GM19025 (cell line): ENCODE data around the gene GATD1.

Experiments used
- ATAC-seq: cut with Tn5 transposase; IDR thresholded peaks from one replicate; pipeline ENCODE4 v1.9.1; 2021; ENCODE audit warnings: mild to moderate bottlenecking, low read depth, moderate library complexity; ENCODE audit not compliant: unreplicated experiment

Gene GATD1

GRCh38 chr11:813072-813455, 35.8 kb upstream of the GATD1 start:
- ATAC-seq: no peak

DNA sequence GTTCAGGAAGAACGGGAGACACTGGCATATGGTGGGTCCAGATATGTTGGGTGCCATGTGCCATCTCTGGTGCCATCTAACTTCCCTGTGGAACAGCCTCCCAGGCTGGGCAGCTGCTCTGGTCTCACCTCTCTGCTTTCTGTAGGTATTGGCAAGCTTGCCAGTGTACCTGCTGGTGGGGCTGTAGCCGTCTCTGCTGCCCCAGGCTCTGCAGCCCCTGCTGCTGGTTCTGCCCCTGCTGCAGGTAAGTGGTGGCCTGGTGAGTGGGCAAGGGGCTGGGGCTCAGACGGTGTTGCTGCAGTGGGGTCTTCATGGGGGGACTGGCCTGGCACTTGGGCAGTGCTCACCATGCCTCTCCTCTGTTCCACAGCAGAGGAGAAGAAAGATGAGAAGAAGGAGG, 35.1 kb upstream of the GATD1 start:
- no peak for ATAC-seq

DNA sequence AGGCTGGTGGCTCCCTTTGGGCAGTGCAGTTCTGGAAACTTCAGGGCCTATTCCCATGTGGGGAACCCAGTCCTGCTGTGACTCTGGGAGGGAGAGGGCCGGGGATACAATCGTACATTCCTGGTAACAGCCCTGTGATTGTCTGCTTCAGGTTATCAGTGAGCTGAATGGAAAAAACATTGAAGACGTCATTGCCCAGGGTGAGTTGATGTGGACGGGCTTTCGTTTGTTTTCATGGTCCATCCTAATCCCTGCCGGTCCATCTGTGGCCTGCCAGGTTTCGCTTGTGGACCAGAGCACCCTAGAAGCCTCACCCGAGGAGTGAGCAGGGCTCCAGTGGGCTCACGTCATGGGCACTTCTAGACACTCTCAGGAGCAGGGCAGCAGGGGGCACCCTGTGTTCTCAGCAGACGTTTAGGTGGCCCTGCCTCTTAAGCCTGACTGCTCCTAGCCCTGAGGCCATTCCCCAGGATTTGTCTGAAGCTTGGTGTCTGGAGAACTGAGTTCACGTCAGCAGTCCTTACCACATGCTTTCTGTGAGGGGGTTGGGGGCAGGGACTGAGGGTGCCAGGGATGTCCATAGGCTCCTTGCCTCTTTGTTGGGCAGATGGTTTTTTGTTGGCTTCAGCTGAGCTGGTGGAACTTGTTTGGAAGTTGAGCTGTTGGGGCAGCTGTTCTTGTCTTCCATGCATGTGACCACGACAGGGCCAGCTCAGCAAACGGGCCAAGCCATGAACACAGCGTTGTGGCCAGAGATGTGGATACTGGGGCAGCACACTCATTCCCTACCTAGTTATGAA, 34.4 kb upstream of the GATD1 start:
- no peak for ATAC-seq

GRCh38 chr11:810040-810567, 32.8 kb upstream of the GATD1 start:
- peak; percentile 6 for ATAC-seq

DNA sequence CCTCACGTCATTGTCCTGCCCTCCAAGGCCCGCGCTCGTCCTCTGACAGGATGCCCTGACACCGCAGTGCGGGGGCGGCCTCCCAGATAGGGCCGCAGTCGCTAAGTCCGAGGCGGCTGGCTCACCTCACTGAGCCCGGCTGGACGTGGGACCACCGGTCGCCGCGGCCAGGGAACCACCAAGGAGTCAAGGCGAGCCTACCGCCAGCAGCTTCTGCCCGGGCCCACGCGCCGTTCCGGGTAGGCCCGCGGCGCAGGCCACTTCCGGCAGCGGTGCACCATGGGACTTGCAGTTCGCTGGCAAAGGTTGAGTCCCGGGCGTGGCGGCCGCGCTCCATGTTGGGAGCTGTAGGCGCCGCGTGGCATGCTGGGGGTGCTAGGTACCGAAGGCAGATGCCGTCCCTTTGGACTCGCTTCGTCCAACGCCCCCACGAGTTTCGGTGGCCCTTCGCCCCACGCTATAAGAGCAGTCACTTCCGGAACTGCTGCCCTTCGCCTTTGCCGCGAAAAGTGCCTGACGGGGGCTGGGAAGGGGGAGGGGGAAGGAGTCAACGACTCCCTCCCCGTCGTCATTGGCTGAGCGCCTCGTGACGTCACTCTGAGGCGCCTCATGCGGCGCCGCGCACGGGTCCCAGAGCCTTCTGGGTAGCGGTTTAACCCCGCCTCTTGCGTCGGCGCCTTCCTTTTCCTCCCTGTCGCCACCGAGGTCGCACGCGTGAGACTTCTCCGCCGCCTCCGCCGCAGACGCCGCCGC, 32.2 kb upstream of the GATD1 start, which contains the start of gene RPLP2:
Gene RPLP2 (plus strand): TSS at position 681 of the 753 bp plus-strand sequence. CDS start 268 bp downstream, outside the sequence.
- peak; percentile 66 for ATAC-seq

DNA sequence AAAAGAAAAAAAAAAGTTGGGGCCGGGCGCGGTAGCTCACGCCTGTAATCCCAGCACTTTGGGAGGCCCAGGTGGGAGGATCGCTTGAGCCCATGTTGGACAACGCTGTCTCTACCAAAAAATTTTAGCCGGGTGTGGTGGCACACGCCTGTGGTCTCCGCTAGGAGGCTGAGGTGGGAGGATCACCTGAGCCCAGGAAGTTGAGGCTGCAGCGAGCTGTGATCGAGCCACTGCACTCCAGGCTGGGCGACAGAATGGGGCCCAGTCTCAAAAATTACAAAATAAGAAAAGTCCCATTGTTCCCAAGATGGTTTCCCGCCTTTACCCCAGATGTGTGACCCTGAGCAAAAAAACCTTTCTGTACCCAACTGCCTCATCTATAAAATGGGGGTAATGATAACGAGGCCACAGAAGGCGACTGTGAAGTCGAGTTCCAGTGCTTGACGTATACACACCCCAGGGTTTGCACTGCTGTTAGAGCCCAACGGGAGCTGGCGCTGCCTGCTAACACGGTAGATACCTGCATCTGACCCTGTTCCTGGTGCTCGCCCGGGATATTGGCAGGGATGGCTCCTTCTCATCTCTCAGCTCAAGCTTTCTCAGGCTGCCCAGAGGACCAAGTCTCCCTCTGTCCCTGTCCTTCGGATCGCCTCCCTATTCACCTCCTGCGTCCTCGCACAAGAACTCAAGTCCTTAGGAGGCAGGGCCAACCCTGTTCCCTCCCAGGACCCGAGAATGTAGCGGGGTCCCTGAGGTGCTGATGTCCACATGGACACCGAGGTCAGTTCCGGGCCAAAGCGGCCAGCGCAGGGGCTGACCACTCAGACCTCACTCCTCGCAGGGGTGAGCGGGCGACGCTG, 31.4 kb upstream of the GATD1 start:
- no peak for ATAC-seq

- no peak for ATAC-seq
Observed at GRCh38 chr11:804599-804964, 27.3 kb upstream of the GATD1 start.

DNA sequence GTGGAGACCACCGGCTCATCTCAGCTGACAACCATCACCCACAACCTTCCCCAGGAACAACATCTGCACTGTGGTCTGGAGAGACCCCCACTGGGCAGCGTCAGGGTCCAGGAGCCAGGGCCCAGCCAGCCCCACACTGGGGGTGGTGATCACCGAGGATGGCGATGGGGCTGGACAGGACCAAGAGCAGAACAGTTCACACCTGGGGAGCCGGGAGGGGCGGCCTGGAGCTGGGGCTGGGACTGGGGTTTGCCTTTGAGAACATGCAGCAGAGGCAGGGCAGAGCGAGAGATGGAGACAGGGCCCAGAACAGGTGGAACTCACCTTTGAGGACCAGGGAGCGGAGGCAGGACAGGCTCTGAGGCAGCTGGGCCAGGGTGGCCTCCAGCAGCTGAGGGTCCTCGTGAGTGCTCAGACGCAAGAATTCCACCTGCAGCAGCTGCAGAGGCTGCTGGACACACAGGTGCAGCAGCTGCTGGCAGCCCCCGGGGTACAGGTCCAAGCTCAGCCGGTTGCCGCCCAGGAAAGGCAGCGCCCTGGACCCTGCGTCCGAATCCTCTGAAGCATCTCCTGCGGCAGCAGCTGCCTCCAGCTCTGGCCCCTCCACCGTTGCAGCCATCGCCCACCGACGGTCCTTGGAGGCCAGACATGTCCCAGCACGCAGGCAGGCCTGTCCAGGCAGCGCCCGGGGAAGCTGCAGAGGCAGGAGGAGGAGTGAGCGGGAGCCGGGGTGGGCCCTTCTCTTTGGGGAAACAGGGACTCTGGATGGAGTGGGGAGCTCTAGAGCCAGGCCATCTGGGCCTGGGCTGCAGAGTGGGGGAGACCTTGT, 26.7 kb upstream of the GATD1 start:
- no peak for ATAC-seq

- ATAC-seq: no peak
Observed at GRCh38 chr11:803467-803742, 26.1 kb upstream of the GATD1 start.

- no peak for ATAC-seq
Observed at GRCh38 chr11:802693-803466, 25.6 kb upstream of the GATD1 start.

DNA sequence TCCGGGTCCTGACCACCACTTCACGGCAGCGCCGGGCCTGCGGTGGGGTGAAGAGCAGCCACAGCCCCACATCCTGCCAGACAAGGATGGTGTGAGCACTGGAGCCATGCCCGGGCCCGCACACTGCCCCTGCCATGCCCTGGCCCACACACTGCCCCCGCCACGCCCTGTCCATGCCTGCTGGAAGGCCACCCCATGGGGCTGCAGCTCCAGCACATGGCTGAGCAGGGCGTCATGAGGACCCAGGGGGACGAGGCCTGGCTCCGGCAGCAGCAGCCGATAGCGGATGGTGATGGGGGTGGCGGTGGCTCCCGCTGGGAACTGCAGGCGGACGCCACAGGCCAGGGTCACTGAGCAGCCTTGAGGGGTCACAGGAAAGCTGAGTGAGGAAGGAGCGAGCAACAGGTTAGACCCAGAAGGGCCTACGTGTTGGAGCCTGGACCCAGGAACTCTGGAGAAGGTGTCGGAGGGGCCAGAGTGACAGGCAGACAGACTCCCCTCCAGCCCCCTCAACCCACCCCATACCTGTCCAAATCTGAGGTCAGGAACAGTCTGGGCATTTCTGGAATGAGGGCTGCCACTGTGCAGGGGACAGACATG, 24.8 kb upstream of the GATD1 start:
- ATAC-seq: no peak

DNA sequence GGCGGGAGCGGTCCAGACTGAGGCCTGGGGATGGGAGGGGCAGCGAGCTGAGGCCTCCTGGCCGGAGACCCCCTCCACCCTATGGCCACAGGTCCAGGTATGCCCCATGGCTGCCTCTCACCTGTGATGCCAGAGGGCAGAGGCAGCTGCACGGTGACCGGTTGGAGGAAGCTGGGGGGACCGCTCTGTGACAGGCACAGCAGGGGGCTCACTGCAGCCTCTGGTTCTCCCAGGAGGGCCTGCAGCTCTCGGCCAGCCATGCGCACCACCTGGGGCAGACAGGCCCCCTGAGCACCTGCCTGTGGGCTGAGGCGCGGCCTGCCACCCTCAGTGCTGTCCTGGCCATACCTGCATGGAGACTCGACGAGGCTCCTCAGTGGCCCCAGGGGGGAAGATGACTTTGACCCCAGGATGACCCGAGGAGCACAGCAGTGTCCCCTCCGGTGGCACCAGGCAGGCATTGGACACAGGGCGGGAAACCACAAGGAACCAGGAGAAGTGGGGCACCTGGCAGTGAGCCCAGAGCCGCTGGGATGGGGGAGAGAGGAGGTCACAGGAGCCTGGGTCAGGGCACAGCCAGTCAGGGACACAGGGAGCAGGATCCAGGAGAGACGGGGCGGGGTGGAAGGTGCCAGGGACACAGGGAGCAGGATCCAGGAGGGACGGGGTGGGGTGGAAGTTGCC, 24.0 kb upstream of the GATD1 start:
- ATAC-seq: no peak

GRCh38 chr11:800473-800872, 23.2 kb upstream of the GATD1 start:
- ATAC-seq: no peak

- no peak for ATAC-seq
Observed at GRCh38 chr11:799641-800316, 22.5 kb upstream of the GATD1 start.

DNA sequence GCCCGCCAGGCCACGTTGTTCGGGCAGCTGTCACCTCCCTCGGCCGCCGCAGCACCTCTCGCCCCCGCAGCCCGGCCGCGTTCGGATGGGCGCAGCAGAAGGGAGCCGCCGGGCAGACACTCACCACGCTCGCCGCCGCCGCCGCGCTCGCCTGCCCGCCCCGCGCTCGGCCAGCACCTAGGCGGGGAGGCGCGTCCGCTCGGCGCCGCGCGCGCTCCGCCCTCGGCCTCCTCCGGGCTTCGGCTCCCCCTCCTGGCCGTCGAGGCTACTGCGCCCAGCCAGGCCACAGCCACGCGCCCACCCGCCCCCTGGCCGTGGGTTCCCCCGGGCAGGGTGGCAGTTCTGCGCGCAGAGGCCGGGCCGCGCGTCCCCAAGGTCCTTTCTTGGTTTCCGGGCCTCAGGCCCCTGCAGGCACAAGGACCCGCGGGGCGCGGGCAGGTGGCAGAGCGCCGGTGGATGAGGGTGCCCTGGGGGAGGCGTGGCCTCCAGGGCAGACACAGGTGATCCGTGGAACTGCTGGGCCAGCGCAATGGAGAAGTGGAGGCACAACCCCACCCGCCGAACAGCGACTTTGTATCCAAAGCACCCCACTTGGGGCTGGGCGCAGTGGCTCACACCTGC, 20.9 kb upstream of the GATD1 start, which contains the start of gene SLC25A22:
Gene SLC25A22 (minus strand): TSS at position 189 of the 621 bp plus-strand sequence. CDS start 3,275 bp downstream, outside the sequence.
- ATAC-seq: peak; percentile 65

- peak; percentile 38 for ATAC-seq
Observed at GRCh38 chr11:797296-798092, 20.2 kb upstream of the GATD1 start.
